HG03097 (cell line): ENCODE measurements around the gene SCGB1D1.

Experiments used
- ATAC-seq: cut with Tn5 transposase; IDR thresholded peaks from one replicate; pipeline ENCODE4 v1.9.1; 2021; ENCODE audit not compliant: unreplicated experiment, low FRiP score

Gene SCGB1D1

GRCh38 chr11:62221498-62221897 is 31.5 kb downstream of the SCGB1D1 start:
- ATAC-seq = no peak

- ATAC-seq = no peak
These were observed 33.1 kb downstream of the SCGB1D1 start for GRCh38 chr11:62223095-62223494.

- ATAC-seq = no peak
These were observed 43.7 kb downstream of the SCGB1D1 start for GRCh38 chr11:62233730-62234129.

- no peak for ATAC-seq
These were observed 46.2 kb downstream of the SCGB1D1 start for GRCh38 chr11:62236187-62236586.

GRCh38 chr11:62237499-62237898 is 47.5 kb downstream of the SCGB1D1 start:
- no peak for ATAC-seq

GRCh38 chr11:62238151-62238550 is 48.1 kb downstream of the SCGB1D1 start:
- ATAC-seq = no peak

GRCh38 chr11:62241095-62241494 is 51.1 kb downstream of the SCGB1D1 start:
- no peak for ATAC-seq

GRCh38 chr11:62242021-62242420 is 52.0 kb downstream of the SCGB1D1 start, which contains the start of gene SCGB1D2:
SCGB1D2 (plus strand) TSS chr11:62242239; CDS start chr11:62242308, 69 bp downstream.
- ATAC-seq = no peak
